ENCODE results near the gene TBC1D14.

DNA sequence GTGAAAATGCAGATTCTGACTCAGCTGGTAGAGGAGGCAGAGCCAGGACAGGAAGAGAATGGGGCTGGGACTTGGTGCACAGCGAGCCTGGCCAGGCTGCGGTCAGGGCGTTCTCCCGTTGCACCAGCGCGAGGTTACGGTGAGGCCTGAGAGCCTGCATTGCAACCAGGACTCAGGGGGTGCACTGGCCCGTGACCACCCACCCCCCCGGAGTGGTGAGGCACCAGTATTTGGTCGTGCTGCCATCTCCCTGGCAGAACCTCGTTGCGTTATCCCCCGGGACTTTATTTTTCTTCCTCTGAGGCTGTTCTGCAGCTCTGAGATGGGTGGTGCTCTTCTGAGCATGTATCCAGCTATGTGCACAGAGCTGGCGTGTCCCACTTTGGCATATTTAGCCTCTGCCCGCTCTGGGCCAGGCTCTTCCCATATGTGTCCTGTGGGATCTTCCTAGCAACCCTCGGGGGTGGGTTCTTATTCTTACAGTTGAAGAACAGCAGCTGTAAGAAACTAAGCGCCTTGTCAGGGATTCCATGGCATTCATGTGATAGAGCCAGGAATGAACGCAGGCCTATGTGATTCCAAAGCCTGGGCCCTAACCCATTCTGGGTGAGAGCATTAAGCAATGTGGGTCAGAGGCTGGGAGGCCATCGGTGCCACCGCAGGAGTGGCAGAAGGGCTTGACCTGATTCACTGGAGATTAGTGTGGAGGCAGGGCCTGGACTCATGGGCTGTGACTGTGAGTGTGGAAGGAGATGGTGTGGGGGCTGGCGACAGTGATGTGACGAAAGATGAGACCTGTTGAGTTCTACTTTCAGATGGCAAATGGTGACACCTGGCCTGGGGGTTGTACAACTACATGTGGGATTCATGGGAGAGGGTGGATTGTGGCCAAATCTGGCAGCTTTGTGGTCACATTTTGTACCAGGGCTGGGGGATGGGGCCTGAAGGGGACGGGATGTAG lies 136.6 kb downstream of the TBC1D14 start:
- TF ChIP-seq, protein P1, sequence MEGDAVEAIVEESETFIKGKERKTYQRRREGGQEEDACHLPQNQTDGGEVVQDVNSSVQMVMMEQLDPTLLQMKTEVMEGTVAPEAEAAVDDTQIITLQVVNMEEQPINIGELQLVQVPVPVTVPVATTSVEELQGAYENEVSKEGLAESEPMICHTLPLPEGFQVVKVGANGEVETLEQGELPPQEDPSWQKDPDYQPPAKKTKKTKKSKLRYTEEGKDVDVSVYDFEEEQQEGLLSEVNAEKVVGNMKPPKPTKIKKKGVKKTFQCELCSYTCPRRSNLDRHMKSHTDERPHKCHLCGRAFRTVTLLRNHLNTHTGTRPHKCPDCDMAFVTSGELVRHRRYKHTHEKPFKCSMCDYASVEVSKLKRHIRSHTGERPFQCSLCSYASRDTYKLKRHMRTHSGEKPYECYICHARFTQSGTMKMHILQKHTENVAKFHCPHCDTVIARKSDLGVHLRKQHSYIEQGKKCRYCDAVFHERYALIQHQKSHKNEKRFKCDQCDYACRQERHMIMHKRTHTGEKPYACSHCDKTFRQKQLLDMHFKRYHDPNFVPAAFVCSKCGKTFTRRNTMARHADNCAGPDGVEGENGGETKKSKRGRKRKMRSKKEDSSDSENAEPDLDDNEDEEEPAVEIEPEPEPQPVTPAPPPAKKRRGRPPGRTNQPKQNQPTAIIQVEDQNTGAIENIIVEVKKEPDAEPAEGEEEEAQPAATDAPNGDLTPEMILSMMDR (IDR thresholded peaks at IDR 0.05 in 2 of 3, conservative IDR thresholded peaks at IDR 0.05 in 1 of 3; ENCODE audit: control insufficient read depth in 2 of 3, extremely low read depth in 1 of 3, insufficient read depth in 1 of 3, low read depth in 3 of 3, low read length in 3 of 3) = no peak
- TF ChIP-seq GABPA (IDR thresholded peaks at IDR 0.05; ENCODE audit: low read depth) = no peak
- no peak for TF ChIP-seq YY1 (IDR thresholded peaks at IDR 0.05; ENCODE audit: low read depth, low read length)
- TF ChIP-seq ATF7 (IDR thresholded peaks at IDR 0.05; ENCODE audit: low read depth) = no peak
